Smooth muscle cell (in vitro differentiated cells): ENCODE data around the gene PCDH19. TPM values are rescaled to one million over a fixed set of nuclear protein-coding genes. Genes with fewer than 3 reads are reported as not detected.

Source experiments
- DNase-seq: peaks from one replicate; lab custom pipeline; 2025; ENCODE audit not compliant: unreplicated experiment; lab: John Stamatoyannopoulos, UW
- H2AFZ ChIP-seq: fragments of 200-600 bp; sonication (generic); 2 replicates; pipeline ENCODE4 v1.6.0; 2016; ENCODE audit warnings: antibody characterized with exemption, low read depth, mild to moderate bottlenecking
- H3F3A ChIP-seq: fragments of 200-600 bp; sonication (generic); 2 replicates; pipeline ENCODE4 v1.6.0; 2017; ENCODE audit warnings: antibody characterized with exemption, low read depth
- H3K27ac ChIP-seq: fragments of 200-600 bp; sonication (generic); 2 replicates; pipeline ENCODE4 v1.5.1; 2016; ENCODE audit warnings: low read depth, mild to moderate bottlenecking
- H3K27me3 ChIP-seq: fragments of 200-600 bp; sonication (generic); 2 replicates; pipeline ENCODE4 v1.6.1; 2016; ENCODE audit warnings: low read depth, mild to moderate bottlenecking
- H3K36me3 ChIP-seq: fragments of 200-600 bp; sonication (generic); 2 replicates; pipeline ENCODE4 v1.5.1; 2016; ENCODE audit warnings: low read depth
- H3K4me1 ChIP-seq: fragments of 200-600 bp; sonication (generic); 2 replicates; pipeline ENCODE4 v1.5.1; 2016; ENCODE audit warnings: low read depth
- H3K4me2 ChIP-seq: fragments of 200-600 bp; sonication (generic); 2 replicates; pipeline ENCODE4 v1.6.0; 2016; ENCODE audit warnings: mild to moderate bottlenecking
- H3K4me3 ChIP-seq: fragments of 200-600 bp; sonication (generic); 2 replicates; pipeline ENCODE4 v1.5.1; 2016; ENCODE audit warnings: mild to moderate bottlenecking
- H3K79me2 ChIP-seq: fragments of 200-600 bp; sonication (generic); 2 replicates; pipeline ENCODE4 v1.6.0; 2016; ENCODE audit warnings: low read depth, mild to moderate bottlenecking
- H3K9ac ChIP-seq: fragments of 200-600 bp; sonication (generic); 2 replicates; pipeline ENCODE4 v1.6.0; 2016; ENCODE audit warnings: low read depth
- H3K9me3 ChIP-seq: fragments of 200-600 bp; sonication (generic); replicated peaks from 2 replicates; pipeline ENCODE4 v1.5.1; 2016; ENCODE audit warnings: low read depth
- H4K20me1 ChIP-seq: fragments of 200-600 bp; sonication (generic); 2 replicates; pipeline ENCODE4 v1.6.0; 2016; ENCODE audit warnings: low read depth
- WGBS: methylation state at CpG from one replicate; pipeline ENCODE4 v1.1.7; 2016; ENCODE audit warnings: low lambda C conversion rate; 5-methylcytosine and 5-hydroxymethylcytosine counted together
- polyA plus RNA-seq: library from polyadenylated mRNA; unstranded; fragments of >200 nt; fragmentation: Nextera tagmentation; extraction: Ambion mirVana; gene quantifications from 2 replicates; pipeline ENCODE4 v1.2.1, GENCODE V29; 2016
- total RNA-seq: library from RNA; depleted of rRNA; stranded (reverse); fragments of >200 nt; gene quantifications from 2 replicates; pipeline ENCODE4 v1.2.3, GENCODE V29; 2014
- TF ChIP-seq, protein P1 (sequence below): fragments of 200-600 bp; sonication (generic); IDR thresholded peaks from 2 replicates; pipeline ENCODE4 v1.5.1; 2017; ENCODE audit warnings: borderline replicate concordance, mild to moderate bottlenecking, antibody characterized with exemption; ENCODE audit not compliant: insufficient read depth, poor library complexity, severe bottlenecking

The PCDH19 gene
- total and polyA plus RNA-seq, 2 experiments from 2014 or later, result 7.5 to 16.8 TPM

DNA sequence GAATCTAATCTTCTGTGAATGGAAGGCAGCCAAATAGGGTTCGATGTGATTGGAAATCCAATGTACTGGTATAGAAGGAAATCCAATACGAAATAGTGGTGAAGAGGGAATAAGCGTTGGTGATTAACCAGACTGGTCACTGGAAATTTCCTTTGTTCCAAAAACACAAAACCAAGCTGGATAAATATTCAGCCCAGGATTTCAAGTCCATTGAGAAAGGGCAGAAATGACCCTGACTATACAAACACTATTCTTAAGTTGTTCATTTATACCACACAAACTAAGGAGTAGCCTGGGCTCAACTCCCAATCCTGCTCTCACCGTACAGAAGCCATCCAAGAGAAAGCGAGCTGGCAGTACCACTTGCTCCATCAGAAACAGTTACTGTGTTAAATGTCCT lies 32.2 kb downstream of the PCDH19 start:
- TF ChIP-seq, protein P1, sequence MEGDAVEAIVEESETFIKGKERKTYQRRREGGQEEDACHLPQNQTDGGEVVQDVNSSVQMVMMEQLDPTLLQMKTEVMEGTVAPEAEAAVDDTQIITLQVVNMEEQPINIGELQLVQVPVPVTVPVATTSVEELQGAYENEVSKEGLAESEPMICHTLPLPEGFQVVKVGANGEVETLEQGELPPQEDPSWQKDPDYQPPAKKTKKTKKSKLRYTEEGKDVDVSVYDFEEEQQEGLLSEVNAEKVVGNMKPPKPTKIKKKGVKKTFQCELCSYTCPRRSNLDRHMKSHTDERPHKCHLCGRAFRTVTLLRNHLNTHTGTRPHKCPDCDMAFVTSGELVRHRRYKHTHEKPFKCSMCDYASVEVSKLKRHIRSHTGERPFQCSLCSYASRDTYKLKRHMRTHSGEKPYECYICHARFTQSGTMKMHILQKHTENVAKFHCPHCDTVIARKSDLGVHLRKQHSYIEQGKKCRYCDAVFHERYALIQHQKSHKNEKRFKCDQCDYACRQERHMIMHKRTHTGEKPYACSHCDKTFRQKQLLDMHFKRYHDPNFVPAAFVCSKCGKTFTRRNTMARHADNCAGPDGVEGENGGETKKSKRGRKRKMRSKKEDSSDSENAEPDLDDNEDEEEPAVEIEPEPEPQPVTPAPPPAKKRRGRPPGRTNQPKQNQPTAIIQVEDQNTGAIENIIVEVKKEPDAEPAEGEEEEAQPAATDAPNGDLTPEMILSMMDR, result no peak
- Histone ChIP-seq H3K9me3 (no peaks in the 10 kb centered on the region), H2AFZ (no peak overlapping the region), H3K36me3 (no peaks in the 10 kb centered on the region), H3K4me3 (no peak overlapping the region), H3K4me1 (no peaks in the 10 kb centered on the region), H3K9ac (no peak overlapping the region), H3K79me2 (no peaks in the 10 kb centered on the region), H4K20me1 (no peaks in the 10 kb centered on the region), H3F3A (no peaks in the 10 kb centered on the region), H3K27ac (no peak overlapping the region), H3K4me2 (no peak overlapping the region), H3K27me3 (no peaks in the 10 kb centered on the region)
- DNase-seq, result no peak
- WGBS, result 89% methylated on average over 5 of the region's 5 CpGs

DNA sequence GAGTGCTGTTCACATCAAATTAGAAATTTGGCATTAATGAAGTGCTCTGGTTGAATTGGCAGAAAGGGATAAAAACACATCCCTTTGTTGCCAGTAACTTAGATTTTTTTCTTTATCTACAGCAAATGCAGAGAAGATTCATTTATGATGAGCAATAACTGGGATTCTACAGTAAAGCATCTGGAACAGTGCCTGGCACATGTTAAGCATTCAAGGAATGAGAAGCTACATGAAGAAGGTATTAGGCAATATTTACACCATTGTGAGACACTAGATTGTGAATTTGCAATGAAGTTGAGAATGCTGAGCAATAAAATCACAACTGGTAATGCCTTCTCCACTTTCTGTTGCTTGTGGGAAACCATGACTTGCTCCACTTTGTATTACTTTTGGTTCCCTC lies 33.5 kb downstream of the PCDH19 start:
- DNase-seq, result no peak
- TF ChIP-seq, protein P1, result no peak

DNA sequence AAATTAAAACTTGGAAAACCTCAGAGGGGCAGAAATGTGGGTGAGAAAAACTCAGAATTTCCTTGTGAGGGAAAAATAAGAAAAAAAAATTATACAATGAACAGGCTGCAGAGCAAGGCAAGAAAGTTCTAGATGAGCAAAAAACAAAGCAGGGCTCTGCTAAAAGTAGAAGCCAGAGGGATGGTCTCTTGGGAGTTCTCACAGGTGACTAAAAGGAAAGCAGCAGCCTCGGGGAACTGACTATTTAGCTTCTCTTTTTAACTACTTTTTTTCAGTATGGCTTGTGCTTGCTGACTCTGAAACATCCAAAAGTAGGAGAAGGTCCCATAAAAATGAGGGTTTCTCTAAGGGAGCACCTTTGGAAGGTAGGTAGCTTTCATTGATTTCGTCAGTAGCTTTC lies 36.4 kb downstream of the PCDH19 start:
- no peak overlapping the region for H3K27ac ChIP-seq
- H3K4me1 ChIP-seq, result no peaks in the 10 kb centered on the region
- no peak overlapping the region for H3K4me3 ChIP-seq
- no peak overlapping the region for H2AFZ ChIP-seq
- DNase-seq, result no peak
- H3F3A ChIP-seq, result no peaks in the 10 kb centered on the region
- H3K4me2 ChIP-seq, result no peak overlapping the region
- TF ChIP-seq, protein P1, result no peak
- no peaks in the 10 kb centered on the region for H3K36me3 ChIP-seq
- no peak overlapping the region for H3K9ac ChIP-seq
- no peaks in the 10 kb centered on the region for H3K9me3 ChIP-seq
- H4K20me1 ChIP-seq, result no peaks in the 10 kb centered on the region
- WGBS, result 79% methylated on average over 2 of the region's 2 CpGs
- H3K79me2 ChIP-seq, result no peaks in the 10 kb centered on the region
- H3K27me3 ChIP-seq, result no peaks in the 10 kb centered on the region

More for the DNA sequence above, 33.5 kb downstream of the PCDH19 start:
- Histone ChIP-seq H3K79me2 (no peaks in the 10 kb centered on the region), H3K4me3 (no peak overlapping the region), H2AFZ (no peak overlapping the region), H3F3A (no peaks in the 10 kb centered on the region), H3K36me3 (no peaks in the 10 kb centered on the region), H3K4me2 (no peak overlapping the region), H3K9me3 (no peaks in the 10 kb centered on the region), H4K20me1 (no peaks in the 10 kb centered on the region), H3K4me1 (no peaks in the 10 kb centered on the region), H3K27ac (no peak overlapping the region), H3K27me3 (no peaks in the 10 kb centered on the region), H3K9ac (no peak overlapping the region)

DNA sequence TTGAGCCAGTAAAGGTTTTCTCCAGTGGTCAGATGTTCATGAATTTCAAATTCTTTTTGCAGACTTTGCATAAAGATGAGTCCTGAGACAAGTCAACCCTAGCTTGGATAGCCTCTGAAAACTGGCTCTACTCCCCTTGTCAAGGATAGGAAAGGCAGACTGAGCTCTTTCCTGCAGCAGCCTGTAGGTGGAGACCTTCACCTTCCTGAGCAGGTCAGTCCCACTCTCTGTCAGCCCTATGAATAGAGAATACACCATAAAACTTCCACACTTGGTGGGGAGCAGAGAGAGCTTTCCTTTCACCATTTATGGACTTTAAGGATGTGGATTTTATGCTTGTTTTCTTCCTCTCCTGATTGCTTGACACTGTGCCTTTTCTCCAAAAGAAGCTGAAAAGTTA lies 41.9 kb downstream of the PCDH19 start:
- no peaks in the 10 kb centered on the region for H3K27me3 ChIP-seq
- TF ChIP-seq, protein P1, result no peak
- no peak overlapping the region for H2AFZ ChIP-seq
- H3F3A ChIP-seq, result no peaks in the 10 kb centered on the region
- no peak for DNase-seq
- no peak overlapping the region for H3K4me3 ChIP-seq
- H4K20me1 ChIP-seq, result no peaks in the 10 kb centered on the region
- H3K9me3 ChIP-seq, result no peaks in the 10 kb centered on the region
- no peak overlapping the region for H3K27ac ChIP-seq
- no peak overlapping the region for H3K4me2 ChIP-seq
- H3K36me3 ChIP-seq, result no peaks in the 10 kb centered on the region
- no peaks in the 10 kb centered on the region for H3K4me1 ChIP-seq
- H3K9ac ChIP-seq, result no peak overlapping the region
- no peaks in the 10 kb centered on the region for H3K79me2 ChIP-seq
